GM21528 (cell line): ENCODE results near the gene ELAVL4.

Experiments used
- ATAC-seq: cut with Tn5 transposase; IDR thresholded peaks from one replicate; pipeline ENCODE4 v1.9.1; 2021; ENCODE audit warnings: mild to moderate bottlenecking, moderate library complexity; ENCODE audit not compliant: unreplicated experiment, low FRiP score

Gene ELAVL4

GRCh38 chr1:50108497-50109059 is at the start of gene ELAVL4:
Gene ELAVL4 (plus strand): TSS chr1:50108920. CDS start chr1:50109190, 270 bp downstream.
- ATAC-seq = no peak

- ATAC-seq = no peak
These were observed 48.4 kb upstream of the ELAVL4 start for GRCh38 chr1:50060279-50060678.

GRCh38 chr1:50066806-50067205 is 41.9 kb upstream of the ELAVL4 start:
- no peak for ATAC-seq

- no peak for ATAC-seq
These were observed 33.8 kb upstream of the ELAVL4 start for GRCh38 chr1:50074931-50075330.

GRCh38 chr1:50077273-50077672 is 31.4 kb upstream of the ELAVL4 start:
- ATAC-seq = no peak

GRCh38 chr1:50080904-50081586 is 27.7 kb upstream of the ELAVL4 start:
- no peak for ATAC-seq

- no peak for ATAC-seq
These were observed 24.3 kb upstream of the ELAVL4 start for GRCh38 chr1:50084389-50084788.

GRCh38 chr1:50091068-50091467 is 17.7 kb upstream of the ELAVL4 start:
- ATAC-seq = no peak

- no peak for ATAC-seq
These were observed 13.0 kb upstream of the ELAVL4 start for GRCh38 chr1:50095716-50096115.

- no peak for ATAC-seq
These were observed 11.6 kb upstream of the ELAVL4 start for GRCh38 chr1:50097021-50097679.

- ATAC-seq = no peak
These were observed 10.9 kb upstream of the ELAVL4 start for GRCh38 chr1:50097791-50098190.

- no peak for ATAC-seq
These were observed 10.1 kb upstream of the ELAVL4 start for GRCh38 chr1:50098591-50099021.

GRCh38 chr1:50099654-50100053 is 9.1 kb upstream of the ELAVL4 start:
- ATAC-seq = no peak

- no peak for ATAC-seq
These were observed 5.1 kb upstream of the ELAVL4 start for GRCh38 chr1:50103615-50104081.

- ATAC-seq = no peak
These were observed 3.3 kb upstream of the ELAVL4 start for GRCh38 chr1:50105433-50105832.

GRCh38 chr1:50106095-50106761 is 2.5 kb upstream of the ELAVL4 start:
- ATAC-seq = no peak

- no peak for ATAC-seq
These were observed 396 bp downstream of the ELAVL4 start for GRCh38 chr1:50109116-50109515.

- ATAC-seq = no peak
These were observed 941 bp downstream of the ELAVL4 start for GRCh38 chr1:50109647-50110075.

GRCh38 chr1:50110151-50110550 is 1.4 kb downstream of the ELAVL4 start:
- ATAC-seq = no peak

- no peak for ATAC-seq
These were observed 1.9 kb downstream of the ELAVL4 start for GRCh38 chr1:50110656-50111055.

- ATAC-seq = no peak
These were observed 2.8 kb downstream of the ELAVL4 start for GRCh38 chr1:50111503-50111902.
